ENCODE measurements around the gene ACBD6. TPM values are rescaled to one million over a fixed set of nuclear protein-coding genes. Genes with fewer than 3 reads are reported as not detected.

ACBD6 gene
- total and polyA plus RNA-seq, 10 of the 15 experiments (the other 5 are each of a cell fraction or from before 2014, with no cell fraction given) = 15.0 to 67.3 (median 55.0) TPM

GRCh38 chr1:180505732-180506335 is 3.5 kb upstream of the ACBD6 start:
- in situ Hi-C loops (cut with MboI) = no loop called here
- 68% methylated on average over 8 of the region's 8 CpGs for WGBS (ENCODE audit: insufficient coverage, insufficient replicate concordance, low lambda C conversion rate, missing lambda C conversion rate)
- SMC1A ChIA-PET (ENCODE audit: uncharacterized antibody, unreplicated experiment) = interaction anchor here (1.9 to 2.3 kb wide), 3 partner anchors 9 to 357 kb away, joined by 5 to 9 read pairs (median 6); no protein-coding TSS in a partner anchor
- ATAC-seq (no peak), DNase-seq (ENCODE audit: low read depth, low spot score) (no peak), FAIRE-seq (no peak)
- TF ChIP-seq ASH2L (IDR thresholded peaks at IDR 0.05; ENCODE audit: borderline replicate concordance, low read depth) (no peak), IRF5 (IDR thresholded peaks at IDR 0.05; ENCODE audit: borderline replicate concordance) (no peak), TCF3 (IDR thresholded peaks at IDR 0.05; ENCODE audit: borderline replicate concordance, insufficient read depth, low read depth, low read length) (no peak), CUX1 (IDR thresholded peaks at IDR 0.05; ENCODE audit: insufficient replicate concordance, low read depth, low read length) (no peak), FOS (IDR thresholded peaks at IDR 0.05; ENCODE audit: borderline replicate concordance, extremely low read depth, insufficient read length) (no peak), YBX1 (IDR thresholded peaks at IDR 0.05) (no peak), USF1 (IDR thresholded peaks at IDR 0.05; ENCODE audit: borderline replicate concordance, extremely low read length, insufficient read depth, low read depth, low read length) (no peak), JUNB (IDR thresholded peaks at IDR 0.05) (no peak), PRDM15 (CRISPR knock-in tag; IDR thresholded peaks at IDR 0.05) (no peak), ZNF384 (IDR thresholded peaks at IDR 0.05; ENCODE audit: borderline replicate concordance, low read depth, low read length) (no peak), BMI1 (IDR thresholded peaks at IDR 0.05; ENCODE audit: borderline replicate concordance) (no peak), DPF2 (IDR thresholded peaks at IDR 0.05) (no peak)
- Histone ChIP-seq H3K36me3 (ENCODE audit: control insufficient read depth in 2 of 2, insufficient read depth in 2 of 2, low read length in 1 of 2) (no peaks in the 10 kb centered on the region), H2AFZ (ENCODE audit: control insufficient read depth, low read depth, low read length) (no peak overlapping the region), H4K20me1 (ENCODE audit: control insufficient read depth, insufficient read depth) (no peaks in the 10 kb centered on the region), H3K9ac (ENCODE audit: control insufficient read depth, insufficient read depth, low read length) (no peak overlapping the region), H3K4me3 (no peak overlapping the region), H3K9me3 (replicated peaks; ENCODE audit: control insufficient read depth, insufficient read depth, low read length) (no peaks in the 10 kb centered on the region; the same call in 1 of the 3 replicates), H3K27ac (ENCODE audit: control insufficient read depth, insufficient read depth) (no peak overlapping the region), H3K27me3 (replicated peaks in 1 of 2; ENCODE audit: control insufficient read depth in 2 of 2, insufficient read depth in 2 of 2, low read length in 1 of 2) (no peaks in the 10 kb centered on the region), H3K79me2 (ENCODE audit: control insufficient read depth, insufficient read depth, low read length) (peaks cover 17% of the 10 kb centered on the region), H3K4me1 (ENCODE audit: control insufficient read depth, insufficient read depth, low read length) (no peaks in the 10 kb centered on the region), H3K4me2 (ENCODE audit: control insufficient read depth, insufficient read depth) (no peak overlapping the region)
- no TSS peak for BruUV-seq (replicated peaks)
- POLR2A ChIA-PET = interaction anchor here (0.7 to 1.9 kb wide), 2 partner anchors 9 to 282 kb away, joined by 3 to 4 read pairs; no protein-coding TSS in a partner anchor
- CTCF ChIA-PET = interaction anchor here (1.1 to 7.0 kb wide), 4 partner anchors 10 to 356 kb away, joined by 3 to 56 read pairs (median 5); no protein-coding TSS in a partner anchor
- RAD21 ChIA-PET (ENCODE audit: unreplicated experiment) = interaction anchor here (0.6 kb wide), 1 partner anchor 690 kb away, joined by 3 read pairs; no protein-coding TSS in a partner anchor
- intact Hi-C loops (cut with micrococcal nuclease; ENCODE audit: unreplicated experiment) = no loop called here

All from GM12878 (cell line).